Measurements from ENCODE around the gene NDUFC2.

The NDUFC2 gene

GRCh38 chr11:78025378-78025777, 54.3 kb downstream of the NDUFC2 start:
- no peak for DNase-seq

DNA sequence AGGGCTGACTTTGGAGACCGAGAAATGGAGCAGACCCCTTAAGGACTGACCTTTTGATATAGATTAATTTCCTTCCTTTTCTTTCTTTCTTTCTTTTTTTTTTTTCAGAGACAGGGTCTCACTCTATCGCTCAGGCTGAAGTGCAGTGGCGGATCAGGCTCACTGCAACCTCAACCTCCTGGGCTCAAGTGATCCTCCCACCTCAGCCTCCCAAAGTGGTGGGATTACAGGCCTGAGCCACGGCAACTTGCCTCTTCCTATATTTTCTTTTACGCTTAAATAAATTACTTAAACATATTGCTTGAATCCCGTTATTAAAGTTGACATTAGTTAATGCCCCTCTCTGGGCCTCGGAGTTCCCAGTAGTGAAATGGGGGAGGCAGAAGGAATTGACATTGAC, 56.2 kb downstream of the NDUFC2 start:
- DNase-seq = no peak

DNA sequence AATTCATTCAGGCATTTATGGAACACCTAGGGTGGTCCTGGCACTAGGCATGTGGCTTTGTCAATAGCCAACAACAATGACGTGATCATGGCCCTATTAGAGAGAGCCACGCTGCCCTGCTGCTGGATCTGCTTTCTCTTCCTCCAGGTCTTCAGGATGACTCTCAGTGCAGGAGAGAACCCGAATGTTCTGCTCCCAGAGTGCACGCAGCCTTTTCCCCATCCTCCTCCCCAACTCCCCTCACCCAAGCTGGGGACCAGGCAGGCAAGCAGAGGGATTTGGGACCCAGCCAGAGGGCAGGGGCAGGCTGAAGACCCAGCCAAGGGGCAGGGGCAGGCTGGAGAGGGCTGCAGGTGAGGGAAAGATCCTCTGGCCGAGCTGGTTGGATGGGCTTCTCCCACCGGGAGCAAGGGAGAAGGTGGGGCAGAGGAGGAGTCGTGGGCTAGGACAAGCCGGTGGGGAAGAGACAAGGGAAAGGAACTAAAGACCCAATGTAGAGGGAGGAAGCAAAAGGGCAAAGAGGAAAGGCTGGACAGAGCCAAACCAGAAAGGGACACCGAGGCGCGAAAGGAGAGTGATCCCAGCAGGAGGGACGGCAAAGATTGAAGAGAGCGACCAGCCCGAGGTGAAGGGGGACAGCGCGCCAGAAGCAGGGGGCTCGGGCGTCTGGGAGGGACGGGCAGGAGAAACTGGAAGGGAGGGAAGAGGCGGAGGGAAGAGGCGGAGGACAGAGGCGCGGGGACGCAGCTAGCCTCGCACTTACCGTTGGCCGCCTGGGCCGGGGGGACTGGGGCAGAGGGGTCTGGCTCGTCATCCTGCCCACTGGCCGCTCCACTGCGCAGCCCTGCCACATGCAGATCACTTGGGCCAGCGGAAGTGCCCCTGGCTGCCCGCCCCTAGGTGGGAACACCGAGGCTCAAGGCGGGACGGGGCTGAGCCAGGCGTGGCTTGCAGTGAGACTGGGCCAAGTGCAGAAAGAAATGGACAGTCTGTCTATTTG, 57.0 kb downstream of the NDUFC2 start, which contains the start of gene KCTD14:
KCTD14 (minus strand) TSS at position 880 of the 1,000 bp plus-strand sequence; CDS start at position 853, 27 bp downstream.
- DNase-seq = no peak

DNA sequence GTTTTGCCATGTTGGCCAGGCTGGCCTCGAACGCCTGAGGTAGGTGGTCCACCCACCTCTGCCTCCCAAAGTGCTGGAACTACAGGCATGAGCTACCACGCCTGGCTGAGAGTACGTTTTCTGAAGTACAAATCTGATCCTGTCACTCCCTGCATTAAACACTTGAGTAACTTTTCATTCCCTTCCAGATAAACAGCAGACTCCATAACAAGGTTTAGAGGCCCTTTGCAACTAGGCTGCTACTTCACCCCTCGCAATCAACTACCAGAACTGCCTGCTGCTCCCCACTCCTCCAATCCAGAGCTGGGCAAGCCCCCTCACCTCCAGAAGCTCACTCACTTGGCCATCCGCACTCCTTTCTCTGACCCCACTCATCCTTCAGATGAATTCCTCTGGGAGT, 58.1 kb downstream of the NDUFC2 start:
- DNase-seq = no peak

- DNase-seq = no peak
Observed at GRCh38 chr11:78020246-78020645, 59.4 kb downstream of the NDUFC2 start.

GRCh38 chr11:78019808-78020207, 59.9 kb downstream of the NDUFC2 start:
- no peak for DNase-seq
